Measurements from ENCODE around the gene GATA6.

- TF ChIP-seq CTCF (IDR thresholded peaks at IDR 0.05; ENCODE audit: insufficient read depth, low read length, poor library complexity, severe bottlenecking) (no peak), EZH2phosphoT487 (conservative IDR thresholded peaks at IDR 0.05; ENCODE audit: low read length) (no peak)
Measured at GRCh38 chr18:22124970-22125369, 44.4 kb upstream of the GATA6 start.
